PC-9 (cell line): ENCODE results near the gene LUM. TPM values are rescaled to one million over a fixed set of nuclear protein-coding genes. Genes with fewer than 3 reads are reported as not detected.

Source experiments
- BruUV-seq: library from RNA; stranded (reverse); fragments of 400-500 nt; replicated peaks from 2 replicates; lab custom pipeline; 2021; lab: Mats Ljungman, UMichigan
- CTCF ChIA-PET: fragments of 300-600 bp; sonication (Branson Sonifier 250); formaldehyde crosslinking; loops from one replicate; lab custom pipeline; 2022; ENCODE audit warnings: antibody characterized with exemption; lab: Charles Lee
- POLR2A ChIA-PET: fragments of 300-600 bp; sonication (Branson Sonifier 250); formaldehyde crosslinking; loops from one replicate; lab custom pipeline; 2022; ENCODE audit warnings: antibody characterized with exemption; ENCODE audit not compliant: unreplicated experiment; lab: Charles Lee
- DNase-seq, 2 experiments: peaks; one replicate each; pipeline versions ENCODE4 v3.0.0 to v3.0.0-alpha.2; 2015 to 2022; ENCODE audit warnings: mixed read lengths in 1 of 2
- H2AFZ ChIP-seq: fragments of 200-600 bp; sonication (generic); 2 replicates; pipeline ENCODE4 v1.8.1; 2017; ENCODE audit warnings: antibody characterized with exemption
- H3F3A ChIP-seq: fragments of 200-600 bp; sonication (generic); 2 replicates; pipeline ENCODE4 v1.8.1; 2017; ENCODE audit warnings: antibody characterized with exemption, mild to moderate bottlenecking, low read depth; ENCODE audit not compliant: insufficient read depth
- H3K27ac ChIP-seq: fragments of 200-600 bp; sonication (generic); 2 replicates; pipeline ENCODE4 v1.6.1; 2016; ENCODE audit warnings: mixed run types
- H3K27me3 ChIP-seq: fragments of 200-600 bp; sonication (generic); 2 replicates; pipeline ENCODE4 v1.6.1; 2016; ENCODE audit warnings: low read depth, mixed run types; ENCODE audit not compliant: insufficient read depth
- H3K36me3 ChIP-seq: fragments of 200-600 bp; sonication (generic); 2 replicates; pipeline ENCODE4 v1.6.1; 2016; ENCODE audit warnings: low read depth, mixed run types
- H3K4me1 ChIP-seq: fragments of 200-600 bp; sonication (generic); replicated peaks from 2 replicates; pipeline ENCODE4 v1.6.1; 2016; ENCODE audit warnings: mixed run types; ENCODE audit not compliant: insufficient read depth
- H3K4me2 ChIP-seq: fragments of 200-600 bp; sonication (generic); 2 replicates; pipeline ENCODE4 v1.6.1; 2017; ENCODE audit warnings: mixed run types
- H3K4me3 ChIP-seq: fragments of 200-600 bp; sonication (generic); 2 replicates; pipeline ENCODE4 v1.6.1; 2016; ENCODE audit warnings: mixed run types
- H3K79me2 ChIP-seq: fragments of 200-600 bp; sonication (generic); 2 replicates; pipeline ENCODE4 v1.6.1; 2017; ENCODE audit warnings: low read depth, mixed run types
- H3K9me2 ChIP-seq: fragments of 200-600 bp; sonication (generic); 2 replicates; pipeline ENCODE4 v1.8.1; 2017; ENCODE audit warnings: mild to moderate bottlenecking; ENCODE audit not compliant: insufficient read depth
- H3K9me3 ChIP-seq: fragments of 200-600 bp; sonication (generic); 2 replicates; pipeline ENCODE4 v1.8.1; 2016; ENCODE audit warnings: low read depth; ENCODE audit not compliant: insufficient read depth
- H4K20me1 ChIP-seq: fragments of 200-600 bp; sonication (generic); 2 replicates; pipeline ENCODE4 v1.8.1; 2017; ENCODE audit not compliant: insufficient read depth
- CTCF ChIP-seq: fragments of 200-600 bp; sonication (generic); conservative IDR thresholded peaks from 2 replicates; pipeline ENCODE4 v1.6.1; 2017; ENCODE audit warnings: mixed run types, antibody characterized with exemption, mild to moderate bottlenecking, moderate library complexity
- EZH2 ChIP-seq: fragments of 200-600 bp; sonication (generic); IDR thresholded peaks from 2 replicates; pipeline ENCODE4 v1.8.0; 2017; ENCODE audit warnings: antibody characterized with exemption, low read depth
- intact Hi-C: fragments of 100-400 bp; cut with micrococcal nuclease; formaldehyde crosslinking; loops from one replicate; pipeline ENCODE4 v1.10.0; 2022; ENCODE audit not compliant: unreplicated experiment
- total RNA-seq: library from RNA; stranded (reverse); gene quantifications from 2 replicates; pipeline ENCODE4 v1.2.3, GENCODE V29; 2021

Gene LUM
- total RNA-seq, 1 experiment from 2014 or later: not detected

- Histone ChIP-seq H3K36me3 (no peaks in the 10 kb centered on the region), H3K9me2 (no peaks in the 10 kb centered on the region), H3K79me2 (no peaks in the 10 kb centered on the region), H3F3A (no peaks in the 10 kb centered on the region), H3K27ac (no peak overlapping the region), H3K4me2 (no peak overlapping the region), H4K20me1 (no peaks in the 10 kb centered on the region), H3K4me1 (no peaks in the 10 kb centered on the region), H3K4me3 (no peak overlapping the region), H3K9me3 (no peaks in the 10 kb centered on the region), H3K27me3 (no peaks in the 10 kb centered on the region), H2AFZ (no peak overlapping the region)
- ChIA-PET CTCF (interaction anchor here (0.5 to 1.9 kb wide), 3 partner anchors 129 to 1790 kb away, joined by 4 to 8 read pairs (median 4); no protein-coding TSS in a partner anchor), POLR2A (no interaction called here)
- peak in 1 of 2 experiments; percentile 59 for DNase-seq
- intact Hi-C loops: loop anchor here (1.0 to 10.0 kb wide), 3 partner anchors 131 to 246 kb away; no protein-coding TSS in a partner anchor
- peak; percentile 85 for TF ChIP-seq CTCF
- no peak for TF ChIP-seq EZH2
- no TSS peak for BruUV-seq
These were observed 2.1 kb downstream of the LUM start for GRCh38 chr12:91109148-91109564.

GRCh38 chr12:91108196-91108755, 3.0 kb downstream of the LUM start:
- no peak overlapping the region for H3K4me2 ChIP-seq
- H3K9me3 ChIP-seq: no peaks in the 10 kb centered on the region
- DNase-seq: no peak
- no peaks in the 10 kb centered on the region for H3K36me3 ChIP-seq
- no peaks in the 10 kb centered on the region for H3K79me2 ChIP-seq
- no peaks in the 10 kb centered on the region for H3K27me3 ChIP-seq
- H3K4me3 ChIP-seq: no peak overlapping the region
- H2AFZ ChIP-seq: no peak overlapping the region
- POLR2A ChIA-PET: no interaction called here
- CTCF ChIA-PET: interaction anchor here (0.5 to 1.9 kb wide), 3 partner anchors 128 to 1791 kb away, joined by 4 to 8 read pairs (median 4); no protein-coding TSS in a partner anchor
- H4K20me1 ChIP-seq: no peaks in the 10 kb centered on the region
- H3K4me1 ChIP-seq: no peaks in the 10 kb centered on the region
- BruUV-seq: no TSS peak
- H3F3A ChIP-seq: no peaks in the 10 kb centered on the region
- TF ChIP-seq CTCF (no peak), EZH2 (no peak)
- H3K9me2 ChIP-seq: no peaks in the 10 kb centered on the region
- H3K27ac ChIP-seq: no peak overlapping the region
- intact Hi-C loops: loop anchor here (10.0 kb wide), 2 partner anchors 217 to 247 kb away; no protein-coding TSS in a partner anchor

GRCh38 chr12:91106283-91106682, 5.0 kb downstream of the LUM start:
- intact Hi-C loops: loop anchor here (10.0 kb wide), 2 partner anchors 219 to 249 kb away; no protein-coding TSS in a partner anchor
- Histone ChIP-seq H3K4me1 (no peaks in the 10 kb centered on the region), H3F3A (no peaks in the 10 kb centered on the region), H3K9me3 (no peaks in the 10 kb centered on the region), H3K4me2 (no peak overlapping the region), H3K79me2 (no peaks in the 10 kb centered on the region), H3K9me2 (no peaks in the 10 kb centered on the region), H3K27ac (no peak overlapping the region), H2AFZ (no peak overlapping the region), H3K27me3 (no peaks in the 10 kb centered on the region), H3K36me3 (no peaks in the 10 kb centered on the region), H3K4me3 (no peak overlapping the region), H4K20me1 (no peaks in the 10 kb centered on the region)
- ChIA-PET CTCF (no interaction called here), POLR2A (no interaction called here)
- DNase-seq: no peak
- TF ChIP-seq EZH2: no peak
- TF ChIP-seq CTCF: no peak
- BruUV-seq: no TSS peak
